Measurements from ENCODE around the gene TNFRSF8. TPM values are rescaled to one million over a fixed set of nuclear protein-coding genes. Genes with fewer than 3 reads are reported as not detected.

TNFRSF8 gene
- total RNA-seq (ENCODE audit: low replicate concordance): 0.08 and 0.23 TPM in 2 replicates

GRCh38 chr1:12063141-12064072 lies at the start of gene TNFRSF8:
TSS of gene TNFRSF8 (plus strand) at chr1:12063303. CDS start at chr1:12063599, 296 bp downstream.

DNA sequence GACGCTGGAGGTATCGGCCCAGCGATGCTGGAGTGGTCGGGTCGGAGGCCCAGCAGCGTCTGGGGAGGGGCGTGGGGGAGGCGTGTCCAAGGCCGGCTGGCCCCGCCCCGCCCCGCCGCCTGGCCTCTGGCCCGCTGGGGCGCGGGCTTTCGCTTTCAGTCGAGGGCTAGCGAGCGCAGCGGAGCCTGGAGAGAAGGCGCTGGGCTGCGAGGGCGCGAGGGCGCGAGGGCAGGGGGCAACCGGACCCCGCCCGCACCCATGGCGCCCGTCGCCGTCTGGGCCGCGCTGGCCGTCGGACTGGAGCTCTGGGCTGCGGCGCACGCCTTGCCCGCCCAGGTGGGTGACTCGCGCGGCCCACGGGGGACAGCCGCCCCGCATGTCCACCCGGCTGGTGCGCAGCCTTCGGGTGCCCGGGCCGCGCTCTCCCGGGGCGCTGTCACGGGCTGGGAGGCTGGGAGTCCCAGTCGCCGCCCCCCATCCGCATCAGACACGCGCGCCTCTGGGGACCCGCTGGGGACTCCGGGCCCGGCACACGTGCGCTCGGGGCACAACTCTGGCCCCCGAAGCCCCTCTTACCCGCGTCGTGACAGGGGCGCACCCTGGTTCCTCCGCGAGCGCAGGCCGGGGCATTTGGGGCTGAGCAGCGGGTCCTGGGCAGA lies 103.9 kb downstream of the TNFRSF8 start, which contains the start of gene TNFRSF1B:
Gene TNFRSF1B (plus strand): TSS at position 158 of the 659 bp plus-strand sequence. CDS start 101 bp downstream, at position 259.

Other genes starting within 250 kb of the TNFRSF8 start
- not detected in 2 replicates for gene NPPA, start 215.5 kb upstream of the TNFRSF8 start, total RNA-seq (ENCODE audit: low replicate concordance)
- gene NPPB, start 204.4 kb upstream of the TNFRSF8 start, total RNA-seq (ENCODE audit: low replicate concordance): 4.7 TPM in 1 of 2 replicates, not detected in the other
- gene KIAA2013, start 136.9 kb upstream of the TNFRSF8 start, total RNA-seq (ENCODE audit: low replicate concordance): 46.2 and 56.1 TPM in 2 replicates
- 249 and 486 TPM in 2 replicates for gene PLOD1, start 128.6 kb upstream of the TNFRSF8 start, total RNA-seq (ENCODE audit: low replicate concordance)
- gene MFN2, start 82.9 kb upstream of the TNFRSF8 start, total RNA-seq (ENCODE audit: low replicate concordance): 46.8 and 49.0 TPM in 2 replicates
- 8.7 and 17.7 TPM in 2 replicates for gene MIIP, start 43.8 kb upstream of the TNFRSF8 start, total RNA-seq (ENCODE audit: low replicate concordance)
- gene TNFRSF1B, start 103.7 kb downstream of the TNFRSF8 start, total RNA-seq (ENCODE audit: low replicate concordance): 0.68 and 4.7 TPM in 2 replicates
- gene VPS13D, start 166.7 kb downstream of the TNFRSF8 start, total RNA-seq (ENCODE audit: low replicate concordance): 21.2 and 24.1 TPM in 2 replicates

All from smooth muscle cell of the coronary artery (primary cell).